Parietal lobe (tissue), 1 donor: Measurements from ENCODE around the gene NET1. TPM values are rescaled to one million over a fixed set of nuclear protein-coding genes. Genes with fewer than 3 reads are reported as not detected.

Source experiments
- total RNA-seq: library from RNA; depleted of rRNA; stranded (reverse); fragments of >200 nt; gene quantifications from one replicate; pipeline ENCODE4 v1.2.3, GENCODE V29; 2014

Gene NET1
- 17.8 TPM for total RNA-seq

DNA sequence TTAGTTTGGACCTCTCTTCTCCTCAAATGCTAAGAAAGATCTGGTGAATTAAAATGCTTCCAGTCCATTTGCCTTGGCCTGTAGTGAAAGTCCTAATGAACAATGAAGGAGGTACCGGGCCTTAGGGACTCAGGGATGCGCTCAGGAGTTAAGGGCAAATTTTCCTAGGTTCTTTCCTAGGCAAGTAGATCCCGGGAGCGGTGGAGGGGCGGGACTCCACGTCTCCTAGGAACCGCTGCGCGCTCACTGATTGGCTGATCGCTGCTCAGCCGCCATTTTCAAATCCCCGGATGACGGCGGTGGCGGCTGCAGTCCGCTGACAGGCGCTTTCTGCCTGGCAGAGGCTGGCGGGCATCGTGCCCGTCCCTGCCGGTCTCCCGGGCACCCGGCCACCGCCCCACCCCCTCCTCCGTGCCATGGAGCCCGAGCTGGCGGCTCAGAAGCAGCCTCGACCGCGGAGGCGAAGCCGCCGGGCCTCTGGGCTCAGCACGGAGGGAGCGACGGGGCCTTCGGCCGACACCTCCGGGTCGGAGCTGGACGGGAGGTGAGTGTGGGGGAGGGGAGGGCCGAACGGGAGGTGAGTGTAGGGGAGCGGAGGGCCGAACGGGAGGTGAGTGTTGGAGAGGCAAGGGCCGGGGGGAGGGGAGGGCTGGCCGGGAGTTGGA, at the start of gene NET1:
TSS of gene NET1 (plus strand) at position 281 of the 665 bp plus-strand sequence. CDS start at position 417, 136 bp downstream.

GRCh38 chr10:5364890-5365338, 47.4 kb upstream of the NET1 start, which contains the start of gene UCN3:
TSS of gene UCN3 (plus strand) at chr10:5364966. CDS start at chr10:5373721, 8,755 bp downstream.

GRCh38 chr10:5404208-5405041, 7.9 kb upstream of the NET1 start, which contains the start of gene TUBAL3:
TSS of gene TUBAL3 (minus strand) at chr10:5404828. CDS start at chr10:5404792, 36 bp downstream.

DNA sequence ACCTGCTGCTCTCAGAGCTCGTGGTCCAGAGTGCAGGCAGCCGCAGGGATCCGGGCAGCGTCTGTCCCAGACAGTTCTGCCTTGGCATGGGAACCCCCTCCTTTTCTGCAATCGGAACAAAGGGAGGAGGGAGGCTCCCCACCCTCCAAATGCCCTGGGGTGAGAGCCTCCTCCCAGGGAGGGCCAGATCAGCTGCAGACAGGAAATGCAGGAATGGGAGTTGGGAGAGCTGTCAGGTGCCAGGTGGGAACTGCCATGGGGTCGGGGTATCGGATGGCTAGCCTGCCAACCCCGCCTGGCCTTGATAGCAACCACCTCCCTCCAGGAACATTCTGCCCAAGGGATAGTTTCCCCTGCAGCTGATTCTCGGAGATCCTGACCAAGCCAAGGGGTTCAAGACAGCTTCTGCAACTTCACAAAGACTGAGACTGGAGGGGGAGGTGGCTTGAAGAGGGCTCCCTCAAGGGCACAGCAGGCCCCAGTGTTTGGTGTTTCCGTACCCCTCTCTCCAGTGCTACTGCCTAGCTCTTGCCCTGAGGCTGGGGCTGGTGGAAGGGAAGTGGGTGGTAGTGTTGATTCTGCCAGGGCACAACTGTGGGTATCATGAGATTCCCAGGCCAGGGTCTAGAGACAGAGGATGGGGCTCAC, 87.3 kb downstream of the NET1 start, which contains the start of gene CALML5:
TSS of gene CALML5 (minus strand) at position 78 of the 648 bp plus-strand sequence. CDS start 132 bp downstream, outside the sequence.

Other genes starting within 250 kb of the NET1 start
- not detected for gene AKR1C8, start 227.4 kb upstream of the NET1 start, total RNA-seq
- not detected for gene AKR1C4, start 215.7 kb upstream of the NET1 start, total RNA-seq
- gene UCN3, start 47.6 kb upstream of the NET1 start, total RNA-seq, result not detected
- gene TUBAL3, start 7.7 kb upstream of the NET1 start, total RNA-seq, result not detected
- not detected for gene CALML5, start 87.0 kb downstream of the NET1 start, total RNA-seq
- gene CALML3, start 112.4 kb downstream of the NET1 start, total RNA-seq, result not detected